22Rv1 (cell line): ENCODE results near the gene HOXA10.

Source experiments
- ZFX ChIP-seq: fragments of 450-650 bp; IDR thresholded peaks from 2 replicates; pipeline ENCODE4 v1.6.1; 2017; ENCODE audit warnings: antibody characterized with exemption, borderline replicate concordance
- TF ChIP-seq, protein P1 (sequence below): fragments of 450-650 bp; IDR thresholded peaks from 2 replicates; pipeline ENCODE4 v1.5.1; 2017; ENCODE audit warnings: mild to moderate bottlenecking

DNA sequence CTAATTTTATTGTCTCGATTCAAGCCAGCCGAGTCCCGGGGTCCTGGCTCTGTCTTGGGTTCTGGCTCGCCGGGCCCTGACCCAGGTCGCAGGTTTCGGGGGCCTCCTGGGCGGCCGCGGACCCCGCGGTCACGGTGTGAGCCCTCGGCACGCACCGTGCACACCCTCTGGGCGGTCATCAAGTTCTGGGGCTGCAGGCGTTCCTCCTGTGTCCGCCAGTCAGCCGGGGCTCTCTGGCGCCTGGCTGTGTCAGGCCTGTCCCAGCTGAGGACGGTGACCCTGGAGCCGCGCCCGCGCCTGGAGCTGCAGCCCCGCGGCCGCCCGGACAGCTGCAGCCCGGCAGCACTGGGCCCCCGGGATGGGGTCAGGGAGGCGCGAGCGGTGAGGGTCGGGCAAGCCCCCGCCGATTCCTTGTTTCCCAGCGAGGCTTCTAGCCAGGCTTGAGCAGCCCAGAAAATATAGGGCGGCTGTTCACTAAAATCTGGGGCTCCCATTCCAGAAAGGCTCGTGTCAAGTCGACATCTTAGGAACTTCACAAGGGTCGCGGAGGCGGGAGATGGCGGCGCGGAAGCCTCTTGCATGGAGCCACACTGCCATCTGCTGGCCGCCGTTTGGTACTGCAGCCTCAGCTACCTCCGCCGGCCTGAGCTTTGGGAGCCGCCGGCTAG is 13.4 kb downstream of the HOXA10 start:
- TF ChIP-seq, protein P1, sequence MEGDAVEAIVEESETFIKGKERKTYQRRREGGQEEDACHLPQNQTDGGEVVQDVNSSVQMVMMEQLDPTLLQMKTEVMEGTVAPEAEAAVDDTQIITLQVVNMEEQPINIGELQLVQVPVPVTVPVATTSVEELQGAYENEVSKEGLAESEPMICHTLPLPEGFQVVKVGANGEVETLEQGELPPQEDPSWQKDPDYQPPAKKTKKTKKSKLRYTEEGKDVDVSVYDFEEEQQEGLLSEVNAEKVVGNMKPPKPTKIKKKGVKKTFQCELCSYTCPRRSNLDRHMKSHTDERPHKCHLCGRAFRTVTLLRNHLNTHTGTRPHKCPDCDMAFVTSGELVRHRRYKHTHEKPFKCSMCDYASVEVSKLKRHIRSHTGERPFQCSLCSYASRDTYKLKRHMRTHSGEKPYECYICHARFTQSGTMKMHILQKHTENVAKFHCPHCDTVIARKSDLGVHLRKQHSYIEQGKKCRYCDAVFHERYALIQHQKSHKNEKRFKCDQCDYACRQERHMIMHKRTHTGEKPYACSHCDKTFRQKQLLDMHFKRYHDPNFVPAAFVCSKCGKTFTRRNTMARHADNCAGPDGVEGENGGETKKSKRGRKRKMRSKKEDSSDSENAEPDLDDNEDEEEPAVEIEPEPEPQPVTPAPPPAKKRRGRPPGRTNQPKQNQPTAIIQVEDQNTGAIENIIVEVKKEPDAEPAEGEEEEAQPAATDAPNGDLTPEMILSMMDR, result peak; percentile 99
- no peak for TF ChIP-seq ZFX
